CD14-positive monocyte (primary cell): ENCODE data around the gene HSPG2. TPM values are rescaled to one million over a fixed set of nuclear protein-coding genes. Genes with fewer than 3 reads are reported as not detected.
A peak's percentile ranks its signal among the peaks of the same experiment; 100 is the strongest.
"Not testable (repeated sequence)": the region's sequence is repeated elsewhere in the genome, so short reads cannot be mapped to it uniquely, and the experiment has no call there.

Experiments used
- DNase-seq, 3 donors: peaks; one replicate each; pipeline ENCODE4 v3.0.0-alpha.2; 2011 to 2022
- H2AFZ ChIP-seq: 2 replicates; pipeline ENCODE4 v1.6.0; 2012; ENCODE audit warnings: mild to moderate bottlenecking, low read depth, low read length, inconsistent platforms; ENCODE audit not compliant: insufficient read depth, poor library complexity, severe bottlenecking
- H3K27ac ChIP-seq, 2 donors: 1 replicate in 1 of 2; 2 replicates in 1 of 2; pipeline ENCODE4 v1.5.1; 2012 to 2013; ENCODE audit warnings: low read length in 2 of 2, control low read depth in 1 of 2, inconsistent platforms in 1 of 2, low read depth in 1 of 2, mild to moderate bottlenecking in 1 of 2
- H3K27me3 ChIP-seq, 2 donors: one replicate each; pipeline versions ENCODE4 v1.6.0 to v1.6.1; 2011 to 2013; ENCODE audit warnings: low read length in 2 of 2; ENCODE audit not compliant: control insufficient read depth in 2 of 2, insufficient read depth in 2 of 2
- H3K36me3 ChIP-seq, 2 donors: replicated peaks in 1 of 2; 1 replicate in 1 of 2; 2 replicates in 1 of 2; pipeline versions ENCODE4 v1.5.1 to v1.6.1; 2012 to 2013; ENCODE audit warnings: low read length in 2 of 2, control low read depth in 1 of 2, inconsistent platforms in 1 of 2, mild to moderate bottlenecking in 1 of 2; ENCODE audit not compliant: insufficient read depth in 2 of 2, control insufficient read depth in 1 of 2
- H3K4me1 ChIP-seq, 2 donors: 1 replicate in 1 of 2; 2 replicates in 1 of 2; pipeline versions ENCODE4 v1.5.1 to v1.6.1; 2012 to 2013; ENCODE audit warnings: low read length in 2 of 2, control low read depth in 1 of 2, inconsistent platforms in 1 of 2, mild to moderate bottlenecking in 1 of 2, moderate library complexity in 1 of 2; ENCODE audit not compliant: insufficient read depth in 2 of 2, control insufficient read depth in 1 of 2
- H3K4me2 ChIP-seq: replicated peaks from 2 replicates; pipeline ENCODE3; 2012; ENCODE audit warnings: low read length, moderate library complexity, mild to moderate bottlenecking; ENCODE audit not compliant: poor library complexity, severe bottlenecking; ENCODE audit errors: extremely low read depth
- H3K4me3 ChIP-seq, 3 experiments: fragments of 200-600 bp in 1 of 3; sonication (generic) in 1 of 3; replicated peaks in 1 of 3; 1 replicate in 2 of 3; 2 replicates in 1 of 3; pipeline ENCODE4 v1.5.1; 2011 to 2013; ENCODE audit warnings: low read length in 3 of 3, mild to moderate bottlenecking in 3 of 3, control low read depth in 2 of 3, low read depth in 2 of 3, inconsistent platforms in 1 of 3, moderate library complexity in 1 of 3
- H3K79me2 ChIP-seq: 2 replicates; pipeline ENCODE4 v1.6.0; 2012; ENCODE audit warnings: mild to moderate bottlenecking, control low read depth, inconsistent platforms, low read length, moderate library complexity; ENCODE audit not compliant: insufficient read depth
- H3K9ac ChIP-seq: 2 replicates; pipeline ENCODE4 v1.6.0; 2017; ENCODE audit warnings: low read length, mild to moderate bottlenecking; ENCODE audit not compliant: insufficient read depth, poor library complexity, severe bottlenecking
- H3K9me3 ChIP-seq, 2 donors: replicated peaks in 1 of 2; 1 replicate in 1 of 2; 2 replicates in 1 of 2; pipeline versions ENCODE4 v1.5.1 to v1.6.1; 2012 to 2013; ENCODE audit warnings: low read length in 2 of 2, control low read depth in 1 of 2; ENCODE audit not compliant: control insufficient read depth in 1 of 2, insufficient read depth in 1 of 2
- H4K20me1 ChIP-seq: 2 replicates; pipeline ENCODE4 v1.6.0; 2012; ENCODE audit warnings: mild to moderate bottlenecking, low read length, control low read depth, moderate library complexity; ENCODE audit not compliant: insufficient read depth
- H3K27ac Mint-ChIP-seq, 7 donors: one replicate each; pipeline ENCODE4 v1.8.0; 2020; ENCODE audit warnings: mild to moderate bottlenecking in 7 of 7, mixed read lengths in 7 of 7, moderate library complexity in 6 of 7, inconsistent platforms in 2 of 7
- H3K27me3 Mint-ChIP-seq, 3 donors: one replicate each; pipeline ENCODE4 v1.8.0; 2021 to 2022; ENCODE audit warnings: low read depth in 3 of 3, mild to moderate bottlenecking in 3 of 3, mixed read lengths in 3 of 3, moderate library complexity in 3 of 3, inconsistent platforms in 1 of 3
- H3K36me3 Mint-ChIP-seq, 2 donors: one replicate each; pipeline ENCODE4 v1.8.0; 2020; ENCODE audit warnings: mixed read lengths in 2 of 2, inconsistent platforms in 1 of 2, mild to moderate bottlenecking in 1 of 2
- H3K4me1 Mint-ChIP-seq: one replicate; pipeline ENCODE4 v1.8.0; 2020; ENCODE audit warnings: mild to moderate bottlenecking, mixed read lengths
- H3K4me3 Mint-ChIP-seq, 2 donors: one replicate each; pipeline ENCODE4 v1.8.0; 2020; ENCODE audit warnings: mild to moderate bottlenecking in 2 of 2, mixed read lengths in 2 of 2, moderate library complexity in 1 of 2
- H3K9me3 Mint-ChIP-seq, 7 donors: one replicate each; pipeline ENCODE4 v1.8.0; 2020 to 2022; ENCODE audit warnings: mixed read lengths in 7 of 7, mild to moderate bottlenecking in 6 of 7, moderate library complexity in 6 of 7, inconsistent platforms in 2 of 7
- CTCF ChIP-seq: fragments of 200-600 bp; IDR thresholded peaks from one replicate; pipeline ENCODE4 v1.8.0; 2022; ENCODE audit warnings: antibody characterized with exemption, mild to moderate bottlenecking
- WGBS: methylation state at CpG from one replicate; pipeline ENCODE4 v1.1.5; 2013; ENCODE audit warnings: missing lambda C conversion rate; ENCODE audit not compliant: insufficient coverage; 5-methylcytosine and 5-hydroxymethylcytosine counted together
- intact Hi-C, 2 donors: fragments of 100-400 bp; cut with micrococcal nuclease; formaldehyde crosslinking; loops; one replicate each; pipeline versions ENCODE4 v1.15.0 to v1.15.1; 2023
- polyA plus RNA-seq, 3 donors: library from polyadenylated mRNA; depleted of rRNA in 1 of 3; unstranded in 2 of 3; stranded (reverse) in 1 of 3; fragments of 300-500 nt in 2 of 3; fragments of >200 nt in 1 of 3; fragmentation: Illumina TruSeq in 2 of 3; gene quantifications; 1 replicate in 2 of 3; 2 replicates in 1 of 3; pipeline ENCODE4 v1.2.3, GENCODE V29; 2012 to 2021

The HSPG2 gene
- polyA plus RNA-seq, 3 donors = 0.44 TPM; not detected in 2

- WGBS = 100% methylated on average over 2 of the region's 2 CpGs
- no peak overlapping the region for H3K4me3 ChIP-seq
- H3K27me3 ChIP-seq = no peaks in the 10 kb centered on the region
- Mint-ChIP-seq H3K27me3 (peaks cover 0 to 4% (median 0%) of the 10 kb centered on the region in 3 donors), H3K36me3 (no peaks in the 10 kb centered on the region), H3K27ac (peak overlapping the region in 2 of 7 donors; percentile 10 to 33), H3K4me1 (peaks cover 24% of the 10 kb centered on the region), H3K9me3 (peaks cover 0 to 2% (median 0%) of the 10 kb centered on the region in 7 donors), H3K4me3 (no peak overlapping the region)
- peaks cover 13% of the 10 kb centered on the region for H3K79me2 ChIP-seq
- DNase-seq = no peak
- H3K4me2 ChIP-seq = no peak overlapping the region
- H3K27ac ChIP-seq = no peak overlapping the region
- H4K20me1 ChIP-seq = no peaks in the 10 kb centered on the region
- intact Hi-C loops = loop anchor here in 1 of 2 donors (10.0 kb wide), 1 partner anchor 238 kb away; no protein-coding TSS in a partner anchor
- H3K36me3 ChIP-seq = no peaks in the 10 kb centered on the region
- TF ChIP-seq CTCF = no peak
- H3K9me3 ChIP-seq = no peaks in the 10 kb centered on the region
- peaks cover 15% of the 10 kb centered on the region in 2 donors for H3K4me1 ChIP-seq
- H3K9ac ChIP-seq = no peak overlapping the region
- H2AFZ ChIP-seq = no peak overlapping the region
Measured at GRCh38 chr1:21786640-21787039, 150.5 kb downstream of the HSPG2 start.

GRCh38 chr1:21785764-21786163 is 151.3 kb downstream of the HSPG2 start:
- H3K4me1 ChIP-seq = peaks cover 20 to 22% of the 10 kb centered on the region in 2 donors
- not testable (repeated sequence) for H2AFZ ChIP-seq, H3K27ac Mint-ChIP-seq, H3K27ac ChIP-seq, H3K27me3 Mint-ChIP-seq, H3K9me3 Mint-ChIP-seq, H3K36me3 Mint-ChIP-seq, H3K9me3 ChIP-seq, H3K4me3 Mint-ChIP-seq, DNase-seq, H3K36me3 ChIP-seq, H3K4me2 ChIP-seq, H4K20me1 ChIP-seq, H3K9ac ChIP-seq, H3K4me3 ChIP-seq, H3K27me3 ChIP-seq
- WGBS = 92% methylated on average over 5 of the region's 9 CpGs
- H3K4me1 Mint-ChIP-seq = peaks cover 23% of the 10 kb centered on the region
- intact Hi-C loops = loop anchor here in 1 of 2 donors (10.0 kb wide), 1 partner anchor 239 kb away; no protein-coding TSS in a partner anchor
- H3K79me2 ChIP-seq = peaks cover 22% of the 10 kb centered on the region
